HG03060 (cell line): ENCODE measurements around the gene PDS5A.
"Not testable (repeated sequence)": the region's sequence is repeated elsewhere in the genome, so short reads cannot be mapped to it uniquely, and the experiment has no call there.

Experiments used
- ATAC-seq: cut with Tn5 transposase; IDR thresholded peaks from one replicate; pipeline ENCODE4 v1.9.1; 2021; ENCODE audit warnings: low read depth, moderate number of reproducible peaks; ENCODE audit not compliant: unreplicated experiment

PDS5A gene

GRCh38 chr4:39970671-39971640 lies 6.8 kb downstream of the PDS5A start:
- peak; percentile 82 for ATAC-seq

GRCh38 chr4:39963656-39964055 lies 14.1 kb downstream of the PDS5A start:
- ATAC-seq, result no peak

- no peak for ATAC-seq
Observed at GRCh38 chr4:39961311-39961877, 16.3 kb downstream of the PDS5A start.

GRCh38 chr4:39950861-39951481 lies 26.7 kb downstream of the PDS5A start:
- ATAC-seq, result no peak

GRCh38 chr4:39947963-39948362 lies 29.7 kb downstream of the PDS5A start:
- ATAC-seq, result no peak

- no peak for ATAC-seq
Observed at GRCh38 chr4:39947417-39947816, 30.3 kb downstream of the PDS5A start.

GRCh38 chr4:39944245-39944644 lies 33.5 kb downstream of the PDS5A start:
- ATAC-seq, result not testable (repeated sequence)

GRCh38 chr4:39942507-39942906 lies 35.2 kb downstream of the PDS5A start:
- no peak for ATAC-seq

GRCh38 chr4:39941682-39942217 lies 36.0 kb downstream of the PDS5A start:
- ATAC-seq, result no peak

GRCh38 chr4:39937683-39938268 lies 39.9 kb downstream of the PDS5A start:
- no peak for ATAC-seq

- ATAC-seq, result no peak
Observed at GRCh38 chr4:39936565-39937418, 40.9 kb downstream of the PDS5A start.

- no peak for ATAC-seq
Observed at GRCh38 chr4:39933671-39934590, 43.8 kb downstream of the PDS5A start.

- no peak for ATAC-seq
Observed at GRCh38 chr4:39932776-39933402, 44.8 kb downstream of the PDS5A start.

- no peak for ATAC-seq
Observed at GRCh38 chr4:39931441-39931901, 46.2 kb downstream of the PDS5A start.

- ATAC-seq, result no peak
Observed at GRCh38 chr4:39928538-39928937, 49.2 kb downstream of the PDS5A start.

GRCh38 chr4:39924014-39924413 lies 53.7 kb downstream of the PDS5A start:
- ATAC-seq, result no peak

- no peak for ATAC-seq
Observed at GRCh38 chr4:39922399-39922798, 55.3 kb downstream of the PDS5A start.

GRCh38 chr4:39913471-39913870 lies 64.2 kb downstream of the PDS5A start:
- no peak for ATAC-seq
